Measurements from ENCODE around the gene IGFLR1. TPM values are rescaled to one million over a fixed set of nuclear protein-coding genes. Genes with fewer than 3 reads are reported as not detected.
"Not testable (repeated sequence)": the region's sequence is repeated elsewhere in the genome, so short reads cannot be mapped to it uniquely, and the experiment has no call there.

Gene IGFLR1
- total and polyA plus RNA-seq, 4 donors = 5.1 to 14.9 (median 9.5) TPM

- Histone ChIP-seq H3K9me3 (ENCODE audit: control insufficient read depth, low read length) (no peaks in the 10 kb centered on the region), H3K4me1 (ENCODE audit: control insufficient read depth in 1 of 2, insufficient read depth in 2 of 2, low read length in 2 of 2) (no peaks in the 10 kb centered on the region), H3K27me3 (ENCODE audit: control insufficient read depth in 1 of 2, insufficient read depth in 2 of 2, low read length in 1 of 2) (no peaks in the 10 kb centered on the region), H3K36me3 (ENCODE audit: control insufficient read depth in 1 of 2, insufficient read depth in 2 of 2, low read length in 1 of 2) (no peaks in the 10 kb centered on the region), H3K4me3 (ENCODE audit: low read length in 2 of 2) (no peak overlapping the region), H3K27ac (ENCODE audit: low read depth in 1 of 2, low read length in 2 of 2) (no peak overlapping the region)
- DNase-seq (no peak), ATAC-seq (ENCODE audit: low FRiP score) (no peak)
- intact Hi-C loops (cut with DNase I) = no loop called here
- 53 to 55% methylated on average over 9 of the region's 9 CpGs for WGBS, 2 donors
Observed at GRCh38 chr19:35773020-35773806, 31.0 kb upstream of the IGFLR1 start.

GRCh38 chr19:35772362-35772761, 30.1 kb upstream of the IGFLR1 start:
- DNase-seq; intact Hi-C loops (cut with DNase I); H3K4me1 ChIP-seq (ENCODE audit: control insufficient read depth in 1 of 2, insufficient read depth in 2 of 2, low read length in 2 of 2); H3K4me3 ChIP-seq (ENCODE audit: low read length in 2 of 2); H3K9me3 ChIP-seq (ENCODE audit: control insufficient read depth, low read length); H3K27me3 ChIP-seq (ENCODE audit: control insufficient read depth in 1 of 2, insufficient read depth in 2 of 2, low read length in 1 of 2); H3K27ac ChIP-seq (ENCODE audit: low read depth in 1 of 2, low read length in 2 of 2); H3K36me3 ChIP-seq (ENCODE audit: control insufficient read depth in 1 of 2, insufficient read depth in 2 of 2, low read length in 1 of 2); ATAC-seq (ENCODE audit: low FRiP score): not testable (repeated sequence)
- WGBS, 2 donors = 95 to 98% methylated on average over 5 of the region's 5 CpGs

GRCh38 chr19:35768082-35768421, 25.8 kb upstream of the IGFLR1 start:
- no peaks in the 10 kb centered on the region for H3K36me3 ChIP-seq (ENCODE audit: control insufficient read depth in 1 of 2, insufficient read depth in 2 of 2, low read length in 1 of 2)
- H3K4me3 ChIP-seq (ENCODE audit: low read length in 2 of 2) = no peak overlapping the region
- no peak overlapping the region for H3K27ac ChIP-seq (ENCODE audit: low read depth in 1 of 2, low read length in 2 of 2)
- no peaks in the 10 kb centered on the region for H3K9me3 ChIP-seq (ENCODE audit: control insufficient read depth, low read length)
- peak in 1 of 2 donors; percentile 64 for DNase-seq
- no peaks in the 10 kb centered on the region for H3K4me1 ChIP-seq (ENCODE audit: control insufficient read depth in 1 of 2, insufficient read depth in 2 of 2, low read length in 2 of 2)
- intact Hi-C loops (cut with DNase I) = no loop called here
- no peaks in the 10 kb centered on the region for H3K27me3 ChIP-seq (ENCODE audit: control insufficient read depth in 1 of 2, insufficient read depth in 2 of 2, low read length in 1 of 2)
- no peak for ATAC-seq (ENCODE audit: low FRiP score)
- WGBS, 2 donors = 59 to 72% methylated on average over 13 to 15 of the region's 15 CpGs

- Histone ChIP-seq H3K27me3 (ENCODE audit: control insufficient read depth in 1 of 2, insufficient read depth in 2 of 2, low read length in 1 of 2) (no peaks in the 10 kb centered on the region), H3K4me1 (ENCODE audit: control insufficient read depth in 1 of 2, insufficient read depth in 2 of 2, low read length in 2 of 2) (no peaks in the 10 kb centered on the region), H3K4me3 (ENCODE audit: low read length in 2 of 2) (no peak overlapping the region), H3K9me3 (ENCODE audit: control insufficient read depth, low read length) (no peaks in the 10 kb centered on the region), H3K36me3 (ENCODE audit: control insufficient read depth in 1 of 2, insufficient read depth in 2 of 2, low read length in 1 of 2) (no peaks in the 10 kb centered on the region), H3K27ac (ENCODE audit: low read depth in 1 of 2, low read length in 2 of 2) (no peak overlapping the region)
- 67 to 69% methylated on average over 34 of the region's 34 CpGs for WGBS, 2 donors
- intact Hi-C loops (cut with DNase I) = no loop called here
- ATAC-seq (ENCODE audit: low FRiP score) (peak; percentile 33), DNase-seq (peak in 1 of 2 donors; percentile 74)
Observed at GRCh38 chr19:35767288-35768081, 25.2 kb upstream of the IGFLR1 start.

- no peak overlapping the region for H3K27ac ChIP-seq (ENCODE audit: low read depth in 1 of 2, low read length in 2 of 2)
- no peaks in the 10 kb centered on the region for H3K36me3 ChIP-seq (ENCODE audit: control insufficient read depth in 1 of 2, insufficient read depth in 2 of 2, low read length in 1 of 2)
- intact Hi-C loops (cut with DNase I) = no loop called here
- H3K4me1 ChIP-seq (ENCODE audit: control insufficient read depth in 1 of 2, insufficient read depth in 2 of 2, low read length in 2 of 2) = no peaks in the 10 kb centered on the region
- H3K9me3 ChIP-seq (ENCODE audit: control insufficient read depth, low read length) = no peaks in the 10 kb centered on the region
- ATAC-seq (ENCODE audit: low FRiP score) (no peak), DNase-seq (no peak)
- no peak overlapping the region for H3K4me3 ChIP-seq (ENCODE audit: low read length in 2 of 2)
- WGBS, 2 donors = 82 to 86% methylated on average over 10 to 11 of the region's 11 CpGs
- H3K27me3 ChIP-seq (ENCODE audit: control insufficient read depth in 1 of 2, insufficient read depth in 2 of 2, low read length in 1 of 2) = no peaks in the 10 kb centered on the region
Observed at GRCh38 chr19:35766571-35767104, 24.4 kb upstream of the IGFLR1 start.

- WGBS, 2 donors = 92 to 94% methylated on average over 17 of the region's 17 CpGs
- Histone ChIP-seq H3K4me1 (ENCODE audit: control insufficient read depth in 1 of 2, insufficient read depth in 2 of 2, low read length in 2 of 2) (no peaks in the 10 kb centered on the region), H3K27ac (ENCODE audit: low read depth in 1 of 2, low read length in 2 of 2) (no peak overlapping the region), H3K27me3 (ENCODE audit: control insufficient read depth in 1 of 2, insufficient read depth in 2 of 2, low read length in 1 of 2) (no peaks in the 10 kb centered on the region), H3K4me3 (ENCODE audit: low read length in 2 of 2) (no peak overlapping the region), H3K36me3 (ENCODE audit: control insufficient read depth in 1 of 2, insufficient read depth in 2 of 2, low read length in 1 of 2) (no peaks in the 10 kb centered on the region), H3K9me3 (ENCODE audit: control insufficient read depth, low read length) (no peaks in the 10 kb centered on the region)
- DNase-seq = no peak
- no peak for ATAC-seq (ENCODE audit: low FRiP score)
- intact Hi-C loops (cut with DNase I) = no loop called here
Observed at GRCh38 chr19:35764432-35765315, 22.4 kb upstream of the IGFLR1 start.

GRCh38 chr19:35760711-35761349, 18.6 kb upstream of the IGFLR1 start:
- Histone ChIP-seq H3K4me1 (ENCODE audit: control insufficient read depth in 1 of 2, insufficient read depth in 2 of 2, low read length in 2 of 2) (no peaks in the 10 kb centered on the region), H3K4me3 (ENCODE audit: low read length in 2 of 2) (no peak overlapping the region), H3K36me3 (ENCODE audit: control insufficient read depth in 1 of 2, insufficient read depth in 2 of 2, low read length in 1 of 2) (no peaks in the 10 kb centered on the region), H3K27ac (ENCODE audit: low read depth in 1 of 2, low read length in 2 of 2) (no peak overlapping the region), H3K9me3 (ENCODE audit: control insufficient read depth, low read length) (no peaks in the 10 kb centered on the region), H3K27me3 (ENCODE audit: control insufficient read depth in 1 of 2, insufficient read depth in 2 of 2, low read length in 1 of 2) (no peaks in the 10 kb centered on the region)
- no peak for ATAC-seq (ENCODE audit: low FRiP score)
- intact Hi-C loops (cut with DNase I) = no loop called here
- no peak for DNase-seq
- 74 to 79% methylated on average over 4 of the region's 4 CpGs for WGBS, 2 donors

- DNase-seq (peak in 1 of 2 donors; percentile 73), ATAC-seq (ENCODE audit: low FRiP score) (no peak)
- H3K36me3 ChIP-seq (ENCODE audit: control insufficient read depth in 1 of 2, insufficient read depth in 2 of 2, low read length in 1 of 2) = no peaks in the 10 kb centered on the region
- H3K27me3 ChIP-seq (ENCODE audit: control insufficient read depth in 1 of 2, insufficient read depth in 2 of 2, low read length in 1 of 2) = no peaks in the 10 kb centered on the region
- WGBS, 2 donors = 85 to 93% methylated on average over 2 of the region's 2 CpGs
- no peak overlapping the region for H3K4me3 ChIP-seq (ENCODE audit: low read length in 2 of 2)
- intact Hi-C loops (cut with DNase I) = no loop called here
- H3K9me3 ChIP-seq (ENCODE audit: control insufficient read depth, low read length) = no peaks in the 10 kb centered on the region
- H3K27ac ChIP-seq (ENCODE audit: low read depth in 1 of 2, low read length in 2 of 2) = no peak overlapping the region
- no peaks in the 10 kb centered on the region for H3K4me1 ChIP-seq (ENCODE audit: control insufficient read depth in 1 of 2, insufficient read depth in 2 of 2, low read length in 2 of 2)
Observed at GRCh38 chr19:35759697-35760096, 17.4 kb upstream of the IGFLR1 start.

All from aorta (tissue), 5 donors.